Activated B cell treated with CpG ODN at 0.5 μM for 24 hours (primary cell): ENCODE results near the gene ADGRB3. TPM values are rescaled to one million over a fixed set of nuclear protein-coding genes. Genes with fewer than 3 reads are reported as not detected.

ENCODE experiments used
- ATAC-seq: fragments of 200-7000 bp; cut with Tn5 transposase; one replicate; pipeline ENCODE4 v1.10.0; 2021; ENCODE audit warnings: low read depth, mild to moderate bottlenecking, moderate library complexity
- CTCF ChIA-PET: fragments of 350-600 bp; sonication (Branson Sonifier 250); formaldehyde crosslinking; loops from one replicate; lab custom pipeline; 2021; ENCODE audit warnings: antibody characterized with exemption; lab: Charles Lee
- POLR2A ChIA-PET: fragments of 350-600 bp; sonication (Branson Sonifier 250); formaldehyde crosslinking; loops from one replicate; lab custom pipeline; 2021; ENCODE audit warnings: antibody characterized with exemption; lab: Charles Lee
- DNase-seq: peaks from one replicate; pipeline ENCODE4 v3.0.0; 2022
- H3K27ac Mint-ChIP-seq: one replicate; pipeline ENCODE4 v1.8.0; 2020; ENCODE audit warnings: mixed read lengths
- H3K27me3 Mint-ChIP-seq: one replicate; pipeline ENCODE4 v1.8.0; 2021; ENCODE audit warnings: mixed read lengths
- H3K36me3 Mint-ChIP-seq: one replicate; pipeline ENCODE4 v1.8.0; 2021; ENCODE audit warnings: low read depth, mixed read lengths
- H3K4me1 Mint-ChIP-seq: one replicate; pipeline ENCODE4 v1.8.0; 2021; ENCODE audit warnings: mixed read lengths
- H3K4me3 Mint-ChIP-seq: one replicate; pipeline ENCODE4 v1.8.0; 2020; ENCODE audit warnings: mild to moderate bottlenecking, mixed read lengths
- H3K9me3 Mint-ChIP-seq: one replicate; pipeline ENCODE4 v1.8.0; 2020; ENCODE audit warnings: mixed read lengths
- intact Hi-C: fragments of 100-400 bp; cut with micrococcal nuclease; formaldehyde crosslinking; loops from one replicate; pipeline ENCODE4 v1.15.1; 2024
- total RNA-seq: library from RNA; stranded (reverse); gene quantifications from 2 replicates; pipeline ENCODE4 v1.2.3, GENCODE V29; 2022
- TF ChIP-seq, protein P1 (sequence below): fragments of 200-600 bp; IDR thresholded peaks from one replicate; pipeline ENCODE4 v1.8.0; 2022; ENCODE audit warnings: antibody characterized with exemption, mild to moderate bottlenecking

The ADGRB3 gene
- total RNA-seq, 1 donor from 2014 or later, result not detected

- ChIA-PET CTCF (no interaction called here), POLR2A (no interaction called here)
- Mint-ChIP-seq H3K27ac (no peak overlapping the region), H3K27me3 (no peaks in the 10 kb centered on the region), H3K36me3 (no peaks in the 10 kb centered on the region), H3K4me3 (no peak overlapping the region), H3K9me3 (no peaks in the 10 kb centered on the region), H3K4me1 (no peaks in the 10 kb centered on the region)
- DNase-seq (no peak), ATAC-seq (no peak)
- TF ChIP-seq, protein P1, sequence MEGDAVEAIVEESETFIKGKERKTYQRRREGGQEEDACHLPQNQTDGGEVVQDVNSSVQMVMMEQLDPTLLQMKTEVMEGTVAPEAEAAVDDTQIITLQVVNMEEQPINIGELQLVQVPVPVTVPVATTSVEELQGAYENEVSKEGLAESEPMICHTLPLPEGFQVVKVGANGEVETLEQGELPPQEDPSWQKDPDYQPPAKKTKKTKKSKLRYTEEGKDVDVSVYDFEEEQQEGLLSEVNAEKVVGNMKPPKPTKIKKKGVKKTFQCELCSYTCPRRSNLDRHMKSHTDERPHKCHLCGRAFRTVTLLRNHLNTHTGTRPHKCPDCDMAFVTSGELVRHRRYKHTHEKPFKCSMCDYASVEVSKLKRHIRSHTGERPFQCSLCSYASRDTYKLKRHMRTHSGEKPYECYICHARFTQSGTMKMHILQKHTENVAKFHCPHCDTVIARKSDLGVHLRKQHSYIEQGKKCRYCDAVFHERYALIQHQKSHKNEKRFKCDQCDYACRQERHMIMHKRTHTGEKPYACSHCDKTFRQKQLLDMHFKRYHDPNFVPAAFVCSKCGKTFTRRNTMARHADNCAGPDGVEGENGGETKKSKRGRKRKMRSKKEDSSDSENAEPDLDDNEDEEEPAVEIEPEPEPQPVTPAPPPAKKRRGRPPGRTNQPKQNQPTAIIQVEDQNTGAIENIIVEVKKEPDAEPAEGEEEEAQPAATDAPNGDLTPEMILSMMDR, result no peak
- intact Hi-C loops, result no loop called here
Measured at GRCh38 chr6:69069881-69070280, 434.8 kb downstream of the ADGRB3 start.

GRCh38 chr6:69072796-69073195 lies 437.7 kb downstream of the ADGRB3 start:
- Mint-ChIP-seq H3K27ac (no peak overlapping the region), H3K36me3 (no peaks in the 10 kb centered on the region), H3K4me3 (no peak overlapping the region), H3K4me1 (no peaks in the 10 kb centered on the region), H3K9me3 (no peaks in the 10 kb centered on the region), H3K27me3 (no peaks in the 10 kb centered on the region)
- intact Hi-C loops, result no loop called here
- DNase-seq (no peak), ATAC-seq (no peak)
- TF ChIP-seq, protein P1, result no peak
- POLR2A ChIA-PET, result no interaction called here
- CTCF ChIA-PET, result no interaction called here

- ChIA-PET CTCF (no interaction called here), POLR2A (no interaction called here)
- Mint-ChIP-seq H3K27me3 (no peaks in the 10 kb centered on the region), H3K36me3 (no peaks in the 10 kb centered on the region), H3K4me3 (no peak overlapping the region), H3K9me3 (no peaks in the 10 kb centered on the region), H3K27ac (no peak overlapping the region), H3K4me1 (no peaks in the 10 kb centered on the region)
- TF ChIP-seq, protein P1, result no peak
- no peak for ATAC-seq
- no peak for DNase-seq
- intact Hi-C loops, result no loop called here
Measured at GRCh38 chr6:69084746-69085335, 449.8 kb downstream of the ADGRB3 start.

GRCh38 chr6:69086689-69087088 lies 451.6 kb downstream of the ADGRB3 start:
- no peaks in the 10 kb centered on the region for H3K9me3 Mint-ChIP-seq
- H3K27ac Mint-ChIP-seq, result no peak overlapping the region
- POLR2A ChIA-PET, result no interaction called here
- TF ChIP-seq, protein P1, result no peak
- no peaks in the 10 kb centered on the region for H3K4me1 Mint-ChIP-seq
- no peak for DNase-seq
- ATAC-seq, result no peak
- H3K4me3 Mint-ChIP-seq, result no peak overlapping the region
- intact Hi-C loops, result no loop called here
- H3K36me3 Mint-ChIP-seq, result no peaks in the 10 kb centered on the region
- CTCF ChIA-PET, result no interaction called here
- no peaks in the 10 kb centered on the region for H3K27me3 Mint-ChIP-seq

DNA sequence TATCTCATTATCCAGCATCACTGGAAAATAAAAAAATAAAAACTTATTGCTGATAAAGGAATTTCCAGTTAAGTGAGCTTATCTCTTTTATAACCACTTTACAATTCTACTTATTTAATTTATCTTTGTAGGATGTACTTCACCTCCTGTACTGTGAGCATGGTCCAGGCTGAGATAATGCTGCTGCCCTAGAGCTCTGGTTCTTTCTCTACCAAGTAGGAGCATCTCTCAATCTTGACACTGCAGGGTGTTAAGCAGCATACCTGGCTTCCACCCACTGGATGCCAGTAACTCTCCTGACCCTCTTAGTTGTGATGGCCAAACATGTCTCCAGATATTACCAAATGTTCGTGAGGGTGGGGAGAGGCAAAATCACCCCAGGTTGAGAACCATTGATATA lies 454.5 kb downstream of the ADGRB3 start:
- H3K27me3 Mint-ChIP-seq, result no peaks in the 10 kb centered on the region
- CTCF ChIA-PET, result no interaction called here
- H3K36me3 Mint-ChIP-seq, result no peaks in the 10 kb centered on the region
- POLR2A ChIA-PET, result no interaction called here
- ATAC-seq, result no peak
- no peak overlapping the region for H3K4me3 Mint-ChIP-seq
- H3K9me3 Mint-ChIP-seq, result no peaks in the 10 kb centered on the region
- DNase-seq, result no peak
- intact Hi-C loops, result no loop called here
- H3K4me1 Mint-ChIP-seq, result no peaks in the 10 kb centered on the region
- no peak overlapping the region for H3K27ac Mint-ChIP-seq
- TF ChIP-seq, protein P1, result no peak
